HEK293T (cell line): ENCODE measurements around the gene CEP57.

Source experiments
- CTCF ChIA-PET: fragments of 350-600 bp; formaldehyde crosslinking; extraction: SDS; loops from one replicate; lab custom pipeline; 2021; ENCODE audit warnings: antibody characterized with exemption, inconsistent platforms; lab: Yijun Ruan, JAX
- POLR2A ChIA-PET: fragments of 350-600 bp; formaldehyde crosslinking; extraction: SDS; loops from one replicate; lab custom pipeline; 2020; ENCODE audit warnings: antibody characterized with exemption, inconsistent platforms; lab: Yijun Ruan, JAX
- DNase-seq: peaks from one replicate; pipeline ENCODE4 v3.0.0; 2012; ENCODE audit warnings: mixed read lengths; ENCODE audit errors: extremely low spot score
- ARNT ChIP-seq: fragments of 450-650 bp; IDR thresholded peaks from 2 replicates; pipeline ENCODE4 v1.6.1; 2017; ENCODE audit warnings: mild to moderate bottlenecking
- BHLHE40 ChIP-seq: fragments of 450-650 bp; IDR thresholded peaks from 2 replicates; pipeline ENCODE4 v1.6.1; 2016; ENCODE audit warnings: mild to moderate bottlenecking, moderate library complexity, borderline replicate concordance
- CTBP1 ChIP-seq: fragments of 450-650 bp; IDR thresholded peaks from 2 replicates; pipeline ENCODE4 v1.6.1; 2016; ENCODE audit warnings: borderline replicate concordance
- ELF4 ChIP-seq: fragments of 450-650 bp; IDR thresholded peaks from 2 replicates; pipeline ENCODE4 v1.6.1; 2017; ENCODE audit warnings: antibody characterized with exemption
- FOXA1 ChIP-seq: fragments of 450-650 bp; IDR thresholded peaks from 2 replicates; pipeline ENCODE4 v1.6.1; 2016; ENCODE audit warnings: mild to moderate bottlenecking
- FOXK2 ChIP-seq: fragments of 450-650 bp; IDR thresholded peaks from 2 replicates; pipeline ENCODE4 v1.6.1; 2016; ENCODE audit warnings: mild to moderate bottlenecking
- FOXM1 ChIP-seq: fragments of 450-650 bp; IDR thresholded peaks from 2 replicates; pipeline ENCODE4 v1.6.1; 2017; ENCODE audit warnings: mild to moderate bottlenecking, borderline replicate concordance
- HDGF ChIP-seq: fragments of 450-650 bp; IDR thresholded peaks from 2 replicates; pipeline ENCODE4 v1.6.1; 2017; ENCODE audit warnings: antibody characterized with exemption, borderline replicate concordance
- L3MBTL2 ChIP-seq: fragments of 450-650 bp; conservative IDR thresholded peaks from 2 replicates; pipeline ENCODE4 v1.6.1; 2016; ENCODE audit warnings: mild to moderate bottlenecking
- LEF1 ChIP-seq: fragments of 450-650 bp; IDR thresholded peaks from 2 replicates; pipeline ENCODE4 v1.6.1; 2017; ENCODE audit warnings: mild to moderate bottlenecking, borderline replicate concordance
- NFRKB ChIP-seq: fragments of 450-650 bp; IDR thresholded peaks from 2 replicates; pipeline ENCODE4 v1.6.1; 2016; ENCODE audit warnings: mild to moderate bottlenecking, moderate library complexity
- SP1 ChIP-seq: fragments of 450-650 bp; IDR thresholded peaks from 2 replicates; pipeline ENCODE4 v1.6.1; 2017
- SUZ12 ChIP-seq: fragments of 450-650 bp; IDR thresholded peaks from 2 replicates; pipeline ENCODE4 v1.6.1; 2016; ENCODE audit warnings: mild to moderate bottlenecking
- TARDBP ChIP-seq: fragments of 450-650 bp; IDR thresholded peaks from 2 replicates; pipeline ENCODE4 v1.6.1; 2016
- ZNF384 ChIP-seq: fragments of 450-650 bp; IDR thresholded peaks from 2 replicates; pipeline ENCODE4 v1.6.1; 2016
- TF ChIP-seq, protein P1 (sequence below): fragments of 450-650 bp; IDR thresholded peaks from 2 replicates; pipeline ENCODE4 v1.6.1; 2016

CEP57 gene

DNA sequence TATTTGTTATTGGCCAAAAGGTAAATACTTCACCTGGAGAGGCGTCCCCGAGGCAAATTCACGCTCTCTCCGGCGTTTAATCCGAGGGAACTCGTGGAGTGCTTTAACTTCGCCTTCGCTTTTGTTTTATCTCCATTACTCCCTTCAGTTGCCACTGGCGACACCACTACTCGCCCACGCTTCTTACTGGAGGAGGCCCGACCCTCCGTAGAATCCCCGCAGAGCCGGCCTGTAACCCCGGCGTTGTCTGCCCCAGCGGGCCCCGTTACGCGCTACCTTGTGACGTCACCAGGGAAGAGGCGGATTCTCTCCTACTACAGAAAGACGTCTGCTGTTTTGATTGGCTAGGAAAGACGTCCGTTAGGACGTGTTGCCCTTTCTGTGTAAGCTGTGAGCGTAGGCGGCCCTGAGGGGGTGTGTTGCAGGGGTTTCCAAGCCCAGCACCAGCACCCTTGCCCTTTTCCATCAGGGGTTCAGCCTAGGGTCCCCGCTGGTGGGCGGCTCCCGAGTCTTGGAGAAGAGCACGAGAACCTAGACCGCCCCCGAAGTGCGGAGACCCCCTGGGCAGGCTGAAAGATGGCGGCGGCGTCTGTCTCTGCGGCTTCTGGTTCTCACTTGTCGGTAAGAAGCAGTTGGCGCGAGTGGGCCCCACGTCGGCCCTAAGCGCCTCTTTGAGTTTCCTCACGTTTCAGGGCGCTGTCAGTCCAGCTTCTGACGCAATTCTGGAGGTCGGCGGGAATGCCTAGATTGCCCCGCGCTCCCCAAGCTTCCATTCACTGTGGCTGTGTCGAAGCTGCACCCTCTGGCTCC lies at the start of gene CEP57:
Gene CEP57, plus strand, starts transcription at position 376 of the 810 bp plus-strand sequence. Its CDS starts 201 bp downstream, at position 577.
- peak; percentile 90 for DNase-seq
- ChIA-PET CTCF (interaction anchor here (0.7 kb wide), 1 partner anchor 638 kb away, joined by 3 read pairs; no protein-coding TSS in a partner anchor), POLR2A (interaction anchor here (0.6 to 2.8 kb wide), 25 partner anchors 10 to 723 kb away, joined by 3 to 22 read pairs (median 4); partner anchors contain the start of genes CCDC82, JRKL, MAML2 and MTMR2)
- TF ChIP-seq BHLHE40 (no peak), ELF4 (peak; percentile 28; the same call in 1 of the 2 replicates)
- TF ChIP-seq, protein P1, sequence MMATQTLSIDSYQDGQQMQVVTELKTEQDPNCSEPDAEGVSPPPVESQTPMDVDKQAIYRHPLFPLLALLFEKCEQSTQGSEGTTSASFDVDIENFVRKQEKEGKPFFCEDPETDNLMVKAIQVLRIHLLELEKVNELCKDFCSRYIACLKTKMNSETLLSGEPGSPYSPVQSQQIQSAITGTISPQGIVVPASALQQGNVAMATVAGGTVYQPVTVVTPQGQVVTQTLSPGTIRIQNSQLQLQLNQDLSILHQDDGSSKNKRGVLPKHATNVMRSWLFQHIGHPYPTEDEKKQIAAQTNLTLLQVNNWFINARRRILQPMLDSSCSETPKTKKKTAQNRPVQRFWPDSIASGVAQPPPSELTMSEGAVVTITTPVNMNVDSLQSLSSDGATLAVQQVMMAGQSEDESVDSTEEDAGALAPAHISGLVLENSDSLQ, result peak; percentile 98

- TF ChIP-seq LEF1 (no peak), TARDBP (no peak), FOXA1 (no peak), ZNF384 (no peak), ARNT (no peak), FOXK2 (no peak), L3MBTL2 (no peak), SUZ12 (no peak), ELF4 (no peak), NFRKB (no peak), BHLHE40 (no peak), CTBP1 (no peak), HDGF (no peak), SP1 (no peak), FOXM1 (no peak)
- TF ChIP-seq, protein P1, result no peak
- POLR2A ChIA-PET, result no interaction called here
- CTCF ChIA-PET, result no interaction called here
- no peak for DNase-seq
Observed at GRCh38 chr11:95750101-95750500, 40.2 kb upstream of the CEP57 start.

DNA sequence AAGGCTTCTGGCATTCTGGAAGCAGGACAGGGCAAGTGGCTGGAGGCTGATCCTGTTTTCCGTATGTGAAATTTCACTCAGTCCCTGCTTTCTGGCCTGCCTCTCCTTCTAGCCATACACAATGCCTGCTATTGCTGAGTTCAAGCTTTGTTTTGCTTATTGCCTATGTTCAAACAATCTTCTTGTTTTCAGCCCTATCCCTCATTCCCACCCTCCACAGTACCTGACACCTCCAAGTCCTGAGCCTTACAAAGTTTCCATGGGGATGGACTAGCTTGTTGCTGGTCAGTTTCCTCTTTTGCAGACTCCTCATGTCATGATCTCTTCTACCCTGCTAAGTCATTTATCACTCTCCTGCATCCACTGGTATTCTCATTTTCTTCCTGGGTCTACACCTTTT lies 38.8 kb upstream of the CEP57 start:
- no peak for TF ChIP-seq FOXM1
- no peak for TF ChIP-seq ELF4
- no peak for TF ChIP-seq CTBP1
- no peak for TF ChIP-seq NFRKB
- no peak for TF ChIP-seq SP1
- no peak for TF ChIP-seq LEF1
- no peak for TF ChIP-seq L3MBTL2
- no peak for TF ChIP-seq ZNF384
- DNase-seq, result no peak
- ChIA-PET CTCF (no interaction called here), POLR2A (no interaction called here)

DNA sequence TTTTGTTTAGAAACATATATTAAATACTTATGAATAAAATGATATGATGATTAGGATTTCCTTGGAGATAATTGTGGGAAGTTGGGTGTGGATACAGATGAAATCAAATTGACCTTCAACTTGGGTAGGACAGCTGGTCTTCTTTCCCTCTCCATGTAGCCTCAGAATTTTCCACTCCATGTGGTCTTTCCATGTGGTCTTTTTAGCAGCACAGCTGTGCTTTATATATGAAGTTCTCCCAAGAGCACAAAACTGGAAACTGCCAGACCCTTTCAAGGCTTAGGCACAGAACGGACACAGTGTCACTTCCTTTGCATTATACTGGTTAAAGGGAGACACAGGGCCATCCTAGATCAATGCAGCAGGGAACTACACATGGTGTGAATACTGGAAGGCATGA lies 29.4 kb upstream of the CEP57 start:
- no peak for DNase-seq
- ChIA-PET POLR2A (no interaction called here), CTCF (no interaction called here)
- TF ChIP-seq FOXK2, result no peak
- no peak for TF ChIP-seq BHLHE40
- TF ChIP-seq, protein P1, result no peak

DNA sequence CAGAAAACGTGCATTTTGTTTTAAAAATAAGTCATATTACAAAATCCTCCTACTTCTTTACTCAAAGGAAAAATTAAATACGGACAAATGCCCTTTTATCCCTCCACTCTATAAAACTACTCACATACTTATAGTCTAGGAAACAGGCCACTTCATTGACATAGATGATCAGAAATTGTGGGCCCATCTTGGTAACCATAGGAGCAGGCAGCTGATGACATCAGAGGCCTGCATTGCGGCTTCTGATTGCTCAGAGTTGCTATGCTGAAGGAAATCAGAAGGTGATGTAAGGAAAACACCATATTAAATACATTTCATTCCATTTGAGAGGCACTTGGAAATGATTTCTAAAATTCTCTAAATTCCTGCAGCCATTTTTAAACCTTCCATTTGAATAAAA lies 27.8 kb upstream of the CEP57 start:
- CTCF ChIA-PET, result no interaction called here
- TF ChIP-seq, protein P1, result no peak
- no peak for TF ChIP-seq CTBP1
- no peak for TF ChIP-seq HDGF
- no peak for TF ChIP-seq LEF1
- no peak for TF ChIP-seq NFRKB
- no peak for TF ChIP-seq ELF4
- no peak for TF ChIP-seq SP1
- TF ChIP-seq BHLHE40, result no peak
- TF ChIP-seq ARNT, result no peak
- TF ChIP-seq ZNF384, result no peak
- TF ChIP-seq TARDBP, result no peak
- no peak for TF ChIP-seq FOXM1
- TF ChIP-seq FOXK2, result no peak
- POLR2A ChIA-PET, result interaction anchor here (0.6 kb wide), 1 partner anchor 696 kb away, joined by 3 read pairs; the partner anchor contains the start of gene SRSF8
- DNase-seq, result no peak
